BJ (cell line): Measurements from ENCODE around the gene ENTREP3. TPM values are rescaled to one million over a fixed set of nuclear protein-coding genes. Genes with fewer than 3 reads are reported as not detected.
"Not testable (repeated sequence)": the region's sequence is repeated elsewhere in the genome, so short reads cannot be mapped to it uniquely, and the experiment has no call there.

Source experiments
- CTCF ChIA-PET: fragments of 350-600 bp; formaldehyde crosslinking; extraction: SDS; loops from one replicate; lab custom pipeline; 2021; ENCODE audit warnings: antibody characterized with exemption, inconsistent platforms; lab: Yijun Ruan, JAX
- POLR2A ChIA-PET: fragments of 300-600 bp; sonication (Branson Sonifier 250); formaldehyde crosslinking; extraction: SDS; loops from one replicate; lab custom pipeline; 2021; ENCODE audit warnings: antibody characterized with exemption; lab: Charles Lee
- DNase-seq: peaks from one replicate; pipeline ENCODE4 v3.0.0-alpha.2; 2011; ENCODE audit warnings: low read depth
- H3K27me3 ChIP-seq: 2 replicates; pipeline ENCODE4 v1.6.0; 2011; ENCODE audit warnings: low read length; ENCODE audit not compliant: control insufficient read depth, insufficient read depth
- H3K36me3 ChIP-seq: 2 replicates; pipeline ENCODE4 v1.5.1; 2011; ENCODE audit warnings: low read length; ENCODE audit not compliant: control insufficient read depth, insufficient read depth
- H3K4me3 ChIP-seq: 2 replicates; pipeline ENCODE4 v1.5.1; 2011; ENCODE audit warnings: low read depth, mild to moderate bottlenecking, control low read depth, low read length
- polyA plus RNA-seq: library from polyadenylated mRNA; depleted of rRNA; stranded (reverse); fragments of >200 nt; gene quantifications from 2 replicates; pipeline ENCODE4 v1.2.3, GENCODE V29; 2011
- TF ChIP-seq, protein P1 (sequence below): IDR thresholded peaks from 2 replicates; pipeline ENCODE4 v1.5.1; 2011; ENCODE audit warnings: low read depth, mild to moderate bottlenecking, control low read depth, inconsistent platforms, low read length, moderate library complexity; ENCODE audit not compliant: insufficient read depth

Gene ENTREP3
- polyA plus RNA-seq, 1 experiment, result 15.7 TPM

DNA sequence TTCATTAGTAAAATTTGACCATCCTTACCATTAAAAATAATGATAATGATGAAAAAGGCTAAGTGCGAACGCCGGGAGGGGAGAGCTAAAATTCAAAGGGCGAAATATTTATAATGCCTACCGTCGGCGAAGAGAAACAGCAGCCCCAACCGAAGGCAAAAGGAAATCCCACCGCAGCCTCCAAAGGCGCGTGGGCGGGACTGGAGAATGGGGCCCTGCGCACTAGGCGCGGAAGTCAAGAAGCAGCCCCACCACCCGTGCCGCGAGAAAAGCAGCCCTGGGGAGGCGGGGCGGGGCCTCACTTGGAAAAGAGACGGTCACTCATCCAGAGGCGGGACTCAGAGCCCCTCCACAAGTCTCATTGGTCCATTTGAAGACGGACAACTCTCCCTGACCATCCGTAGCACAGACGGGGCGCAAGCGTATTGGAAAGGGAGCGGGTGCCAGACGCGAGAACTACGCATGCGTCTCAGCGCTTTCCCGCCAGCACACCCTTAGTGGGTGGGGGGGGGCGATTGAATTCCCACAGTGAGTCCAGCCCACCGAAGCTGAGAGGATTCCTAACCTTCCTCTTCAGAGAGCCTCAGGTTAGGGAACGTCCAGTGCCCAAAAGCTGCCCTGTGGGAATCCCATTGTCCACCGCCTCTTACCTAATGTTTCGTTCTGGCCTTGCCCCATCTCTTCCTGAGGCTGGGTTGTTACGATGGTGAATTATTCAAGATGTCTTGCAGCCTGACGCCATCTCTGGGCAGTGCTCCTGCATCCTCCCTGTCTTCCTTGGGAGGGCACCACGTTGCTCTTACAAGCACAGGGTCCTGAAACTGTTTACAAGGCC, 27.8 kb downstream of the ENTREP3 start:
- TF ChIP-seq, protein P1, sequence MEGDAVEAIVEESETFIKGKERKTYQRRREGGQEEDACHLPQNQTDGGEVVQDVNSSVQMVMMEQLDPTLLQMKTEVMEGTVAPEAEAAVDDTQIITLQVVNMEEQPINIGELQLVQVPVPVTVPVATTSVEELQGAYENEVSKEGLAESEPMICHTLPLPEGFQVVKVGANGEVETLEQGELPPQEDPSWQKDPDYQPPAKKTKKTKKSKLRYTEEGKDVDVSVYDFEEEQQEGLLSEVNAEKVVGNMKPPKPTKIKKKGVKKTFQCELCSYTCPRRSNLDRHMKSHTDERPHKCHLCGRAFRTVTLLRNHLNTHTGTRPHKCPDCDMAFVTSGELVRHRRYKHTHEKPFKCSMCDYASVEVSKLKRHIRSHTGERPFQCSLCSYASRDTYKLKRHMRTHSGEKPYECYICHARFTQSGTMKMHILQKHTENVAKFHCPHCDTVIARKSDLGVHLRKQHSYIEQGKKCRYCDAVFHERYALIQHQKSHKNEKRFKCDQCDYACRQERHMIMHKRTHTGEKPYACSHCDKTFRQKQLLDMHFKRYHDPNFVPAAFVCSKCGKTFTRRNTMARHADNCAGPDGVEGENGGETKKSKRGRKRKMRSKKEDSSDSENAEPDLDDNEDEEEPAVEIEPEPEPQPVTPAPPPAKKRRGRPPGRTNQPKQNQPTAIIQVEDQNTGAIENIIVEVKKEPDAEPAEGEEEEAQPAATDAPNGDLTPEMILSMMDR, result peak; percentile 21; the same call in 1 of the 2 replicates
- POLR2A ChIA-PET, result no interaction called here
- Histone ChIP-seq H3K36me3 (no peaks in the 10 kb centered on the region), H3K27me3 (no peaks in the 10 kb centered on the region), H3K4me3 (peak overlapping the region; percentile 51)
- CTCF ChIA-PET, result interaction anchor here (0.8 to 6.8 kb wide), 11 partner anchors 9 to 54 kb away, joined by 3 to 75 read pairs (median 5); partner anchors contain the start of genes KRTCAP2, MTX1 and THBS3
- peak; percentile 95 for DNase-seq

DNA sequence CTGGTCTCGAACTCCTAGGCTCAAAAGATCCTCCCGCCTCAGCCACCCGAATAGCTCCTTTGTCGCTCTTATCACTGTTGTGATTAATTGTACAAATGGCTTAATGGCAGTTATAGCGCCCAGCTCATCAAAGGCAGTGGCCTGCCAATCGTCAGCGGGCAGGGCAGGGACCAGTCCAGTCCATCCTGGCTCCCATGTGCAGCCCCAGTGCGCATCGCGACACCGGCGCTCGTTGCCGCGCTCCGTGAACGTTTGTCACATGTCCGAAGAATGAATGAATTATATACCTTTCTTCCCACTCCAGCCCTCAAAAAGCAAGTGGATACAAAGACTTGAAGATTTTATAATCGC, 28.4 kb downstream of the ENTREP3 start:
- DNase-seq, result no peak

DNA sequence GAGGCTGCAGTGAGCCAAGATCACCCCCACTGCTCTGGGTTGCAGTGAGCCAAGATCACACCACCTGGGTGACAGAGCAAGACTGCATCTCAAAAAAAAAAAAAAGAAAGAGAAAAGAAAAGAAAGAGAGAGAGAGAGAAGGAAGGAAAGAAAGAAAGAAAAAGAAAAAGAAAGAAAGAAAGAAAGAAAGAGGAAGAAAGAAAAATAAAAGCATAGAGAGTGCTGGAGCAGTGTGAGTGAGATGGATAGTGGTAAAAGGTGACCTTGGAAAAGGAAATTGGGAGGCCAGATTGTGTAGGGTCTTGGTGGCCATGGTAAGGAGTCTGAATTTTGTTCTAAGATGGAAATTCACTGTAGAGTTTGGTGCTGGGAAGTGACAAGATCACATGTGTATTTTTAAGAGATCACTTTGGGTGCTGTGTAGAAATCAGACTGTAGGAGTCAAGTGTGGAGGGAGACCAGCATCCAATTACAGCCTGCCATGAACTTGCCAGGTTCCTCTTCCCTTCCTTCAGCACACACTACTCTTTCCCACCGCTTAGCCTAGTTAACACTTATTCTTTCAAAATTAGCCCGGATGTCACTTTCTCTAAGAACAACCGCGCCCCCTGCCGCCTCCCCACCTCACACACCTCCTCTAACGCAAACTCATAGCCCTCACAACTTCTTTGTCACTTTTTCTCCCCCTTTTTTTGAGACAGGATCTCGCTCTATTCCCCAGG, 28.9 kb downstream of the ENTREP3 start:
- DNase-seq, result no peak
- TF ChIP-seq, protein P1, result peak; percentile 60
- POLR2A ChIA-PET, result no interaction called here
- no peaks in the 10 kb centered on the region for H3K36me3 ChIP-seq
- CTCF ChIA-PET, result interaction anchor here (0.8 to 6.8 kb wide), 11 partner anchors 8 to 52 kb away, joined by 3 to 75 read pairs (median 6); partner anchors contain the start of genes MTX1 and THBS3
- peak overlapping the region; percentile 51 for H3K4me3 ChIP-seq
- no peaks in the 10 kb centered on the region for H3K27me3 ChIP-seq

More for the DNA sequence above, 28.4 kb downstream of the ENTREP3 start:
- H3K27me3 ChIP-seq, result no peaks in the 10 kb centered on the region
- H3K4me3 ChIP-seq, result peak overlapping the region; percentile 51
- H3K36me3 ChIP-seq, result no peaks in the 10 kb centered on the region
- TF ChIP-seq, protein P1, result no peak
- CTCF ChIA-PET, result interaction anchor here (0.8 to 6.8 kb wide), 11 partner anchors 8 to 54 kb away, joined by 3 to 75 read pairs (median 5); partner anchors contain the start of genes KRTCAP2, MTX1 and THBS3
- POLR2A ChIA-PET, result no interaction called here

DNA sequence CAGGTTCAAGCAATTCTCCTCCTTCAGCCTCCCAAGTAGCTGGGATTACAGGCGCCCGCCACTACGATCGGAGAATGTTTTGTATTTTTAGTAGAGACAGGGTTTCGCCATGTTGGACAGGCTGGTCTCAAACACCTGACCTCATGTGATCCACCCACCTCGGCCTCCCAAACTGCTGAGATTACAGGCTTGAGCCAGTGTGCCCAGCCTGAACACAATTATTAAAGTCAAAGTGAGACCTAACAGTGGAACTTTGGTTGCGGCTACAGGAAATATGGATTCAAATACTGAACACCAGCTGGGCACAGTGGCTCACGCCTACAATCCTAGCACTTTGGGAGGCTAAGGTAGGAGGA, 29.9 kb downstream of the ENTREP3 start:
- H3K4me3 ChIP-seq, H3K27me3 ChIP-seq, DNase-seq, H3K36me3 ChIP-seq: not testable (repeated sequence)
- ChIA-PET CTCF (interaction anchor here (0.9 to 6.8 kb wide), 6 partner anchors 18 to 53 kb away, joined by 4 to 75 read pairs (median 8); partner anchors contain the start of genes KRTCAP2, MTX1 and THBS3), POLR2A (interaction anchor here (0.7 kb wide), 1 partner anchor 19 kb away, joined by 3 read pairs; no protein-coding TSS in a partner anchor)

DNA sequence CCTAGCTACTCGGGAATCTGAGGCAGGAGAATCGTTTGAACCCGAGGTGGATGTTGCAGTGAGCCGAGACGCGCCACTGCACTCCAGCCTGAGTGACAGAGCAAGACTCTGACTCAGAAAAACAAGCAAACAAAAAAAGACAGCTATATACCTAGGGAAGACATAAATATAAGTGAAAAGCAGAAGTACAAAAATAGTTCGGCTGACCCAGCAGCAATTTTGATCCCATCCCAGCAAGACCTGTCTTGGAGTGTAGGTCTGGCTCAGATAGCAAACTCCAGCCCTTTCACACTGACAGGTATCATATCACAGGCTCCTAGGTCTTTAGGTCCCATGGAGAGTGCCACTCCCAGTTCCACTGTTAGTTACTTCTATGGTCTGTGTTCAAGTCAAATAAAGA, 32.2 kb downstream of the ENTREP3 start:
- H3K27me3 ChIP-seq, result no peaks in the 10 kb centered on the region
- POLR2A ChIA-PET, result no interaction called here
- TF ChIP-seq, protein P1, result no peak
- CTCF ChIA-PET, result interaction anchor here (5.2 to 6.8 kb wide), 2 partner anchors 17 to 28 kb away, joined by 27 to 75 read pairs; partner anchors contain the start of genes MTX1 and THBS3
- no peaks in the 10 kb centered on the region for H3K36me3 ChIP-seq
- no peak overlapping the region for H3K4me3 ChIP-seq
- DNase-seq, result no peak

DNA sequence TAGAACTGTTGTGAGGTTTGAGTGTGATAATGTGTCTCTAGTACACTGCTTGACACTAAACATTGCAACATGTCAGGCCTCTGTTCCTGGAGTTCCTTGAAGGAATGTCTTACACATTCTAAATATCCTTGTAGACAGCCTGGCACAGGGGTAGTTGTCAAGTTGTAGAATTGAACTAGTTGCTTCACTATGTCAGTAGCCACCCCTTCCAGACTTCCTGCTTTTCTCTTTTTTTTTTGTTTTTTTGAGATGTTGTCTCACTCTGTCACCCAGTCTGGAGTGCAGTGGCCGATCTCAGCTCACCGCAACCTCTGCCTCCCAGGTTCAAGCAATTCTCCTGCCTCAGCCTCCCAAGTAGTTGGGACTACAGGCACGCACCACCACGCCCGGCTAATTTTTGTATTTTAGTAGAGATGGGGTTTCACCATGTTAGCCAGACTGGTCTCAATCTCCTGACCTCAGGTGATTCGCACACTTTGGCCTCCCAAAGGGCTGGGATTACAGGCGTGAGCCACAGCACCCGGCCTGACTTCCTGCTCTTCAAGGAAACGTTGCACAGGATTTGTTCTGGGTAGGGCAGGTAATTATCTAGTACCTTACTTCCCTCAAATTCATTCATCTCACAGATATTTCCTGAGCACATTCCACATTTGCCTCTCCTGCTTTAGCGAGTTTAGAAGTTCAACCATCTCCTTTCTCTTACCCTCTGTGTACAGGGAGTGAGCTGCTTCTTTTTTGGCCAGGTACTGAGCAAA, 34.9 kb downstream of the ENTREP3 start:
- H3K4me3 ChIP-seq, CTCF ChIA-PET, H3K27me3 ChIP-seq, H3K36me3 ChIP-seq, DNase-seq, POLR2A ChIA-PET: not testable (repeated sequence)
